ENCODE results near the gene EMC10.

EMC10 gene

DNA sequence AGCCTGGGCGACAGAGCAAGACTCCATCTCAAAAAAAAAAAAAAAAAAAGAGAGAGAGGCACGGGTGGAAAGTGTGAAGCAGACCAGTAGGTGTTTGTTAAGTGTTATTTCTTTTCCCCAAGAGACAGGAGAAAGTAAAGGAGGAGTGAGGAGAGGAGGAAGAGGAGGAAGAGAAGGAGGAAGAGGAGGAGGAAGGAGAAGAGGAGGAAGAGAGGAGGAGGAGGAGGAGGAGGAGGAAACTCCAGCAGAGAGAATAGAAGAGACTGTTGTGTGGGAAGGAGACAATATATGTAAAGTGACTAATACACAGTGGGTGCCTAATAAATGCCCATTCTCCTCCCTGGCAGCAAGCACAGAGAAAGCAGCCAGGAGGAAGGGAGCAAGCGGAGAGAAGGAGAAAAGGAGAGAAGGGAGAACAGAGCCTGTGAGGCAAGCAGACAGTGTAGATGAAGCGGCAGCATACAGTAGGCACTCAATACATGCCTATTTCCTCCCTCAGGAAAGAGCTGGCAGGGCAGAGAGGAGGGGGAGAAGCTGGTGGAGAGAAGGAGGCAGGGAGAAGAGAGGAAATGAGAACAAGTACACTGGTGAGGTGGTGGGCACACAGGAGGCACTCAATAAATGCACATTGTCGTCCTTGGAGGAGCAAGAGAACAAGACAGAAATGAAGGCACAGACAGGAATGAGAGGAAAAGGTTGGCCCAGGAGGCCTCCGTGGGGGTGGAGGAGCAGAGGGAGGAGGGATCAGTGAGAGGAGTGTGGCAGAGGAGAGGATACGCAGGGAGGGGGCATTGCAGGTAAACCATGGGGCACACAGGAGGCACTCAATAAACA lies 18.1 kb downstream of the EMC10 start:
- Histone ChIP-seq H3K9me3 (replicated peaks in 1 of 11) (no peaks in the 10 kb centered on the region), H3K4me2 (no peak overlapping the region; a peak in 1 of 22 replicates), H3K4me3 (no peak overlapping the region), H4K20me1 (no peaks in the 10 kb centered on the region), H3K36me3 (no peaks in the 10 kb centered on the region), H3K27ac (no peak overlapping the region), H3K4me1 (peaks cover 17 to 38% (median 30%) of the 10 kb centered on the region in 10 experiments), H3K9ac (no peak overlapping the region), H3K27me3 (peaks cover 0 to 14% (median 0%) of the 10 kb centered on the region in 11 experiments; a peak in 3 of 22 replicates)
- TF ChIP-seq Cebpa-rat (IDR thresholded peaks at IDR 0.05), result no peak

DNA sequence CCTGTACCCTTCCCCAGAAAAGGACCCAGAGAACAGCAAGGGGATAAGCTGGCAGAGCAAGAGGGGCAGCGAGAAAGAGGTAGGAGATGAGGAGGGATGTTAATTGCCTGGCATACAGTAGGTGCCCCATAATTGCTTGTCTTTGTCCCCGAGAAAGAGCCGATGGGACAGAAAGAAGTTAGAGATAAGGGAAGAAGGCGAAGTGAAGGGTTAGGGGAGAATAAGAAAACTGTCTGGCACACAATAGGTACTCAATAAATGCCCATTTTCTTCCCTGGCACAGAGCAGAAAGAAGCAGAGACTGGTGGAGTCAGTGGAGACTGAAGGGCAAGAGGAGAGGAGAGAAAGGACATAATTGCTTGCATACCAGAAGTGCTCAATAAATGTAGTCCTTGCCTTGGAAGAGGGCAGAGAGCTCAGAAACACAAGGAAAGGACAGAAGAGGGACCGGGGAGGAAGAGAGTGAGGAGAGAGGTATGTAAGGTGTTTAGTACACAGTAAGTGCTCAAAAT lies 18.8 kb downstream of the EMC10 start:
- no peaks in the 10 kb centered on the region for H3K36me3 ChIP-seq
- H3K27me3 ChIP-seq, result peaks cover 0 to 14% (median 0%) of the 10 kb centered on the region in 11 experiments; a peak in 4 of 22 replicates
- no peak overlapping the region for H3K9ac ChIP-seq
- H3K27ac ChIP-seq, result no peak overlapping the region
- no peak for TF ChIP-seq Cebpa-rat (IDR thresholded peaks at IDR 0.05)
- no peaks in the 10 kb centered on the region for H3K9me3 ChIP-seq (replicated peaks in 1 of 11)
- H3K4me1 ChIP-seq, result peaks cover 21 to 38% (median 30%) of the 10 kb centered on the region in 10 experiments
- no peak overlapping the region for H3K4me3 ChIP-seq
- H4K20me1 ChIP-seq, result no peaks in the 10 kb centered on the region
- H3K4me2 ChIP-seq, result no peak overlapping the region

DNA sequence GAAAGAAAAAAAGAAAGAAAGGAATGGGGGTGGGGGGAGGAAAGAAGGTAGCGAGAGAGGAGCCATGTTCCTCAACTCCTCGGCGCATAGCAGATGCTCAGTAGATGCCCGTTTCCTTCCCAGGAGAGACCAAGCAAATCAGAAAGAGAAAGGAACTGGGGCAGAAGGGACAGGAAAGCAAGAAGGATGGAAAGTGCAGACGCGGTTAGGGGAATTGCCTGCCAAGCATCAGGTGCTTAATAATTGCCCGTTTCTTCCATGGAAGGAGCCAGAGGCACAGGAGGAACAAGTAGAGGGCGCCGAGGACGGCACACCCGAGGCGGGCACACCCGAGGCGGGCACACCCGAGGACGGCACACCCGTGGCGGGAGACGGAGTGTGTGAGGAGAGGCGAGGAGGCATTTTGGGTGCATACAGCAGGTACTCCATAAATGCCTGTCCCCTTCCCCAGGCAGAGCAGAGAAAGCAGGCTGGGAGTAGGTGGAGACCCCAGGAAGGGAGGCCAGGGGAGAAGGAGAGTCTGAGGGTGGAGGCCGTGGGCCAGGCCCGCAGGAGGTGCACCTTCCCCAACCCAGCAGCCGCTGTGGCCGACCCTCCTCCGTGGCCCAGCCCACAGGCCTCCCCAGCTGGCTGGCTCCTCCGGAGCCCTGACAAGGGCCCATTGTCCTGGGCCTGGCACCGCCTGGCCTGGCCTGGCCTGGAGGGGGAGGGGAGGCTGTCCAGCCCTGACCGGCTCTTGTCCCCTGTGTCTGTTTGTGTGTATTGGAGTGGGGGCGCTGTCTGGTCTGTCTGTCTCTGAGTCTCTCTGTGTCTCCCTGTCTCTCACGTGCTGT lies 20.1 kb downstream of the EMC10 start:
- H3K4me2 ChIP-seq, result no peak overlapping the region
- peaks cover 21 to 37% (median 32%) of the 10 kb centered on the region in 10 experiments for H3K4me1 ChIP-seq
- H3K27ac ChIP-seq, result no peak overlapping the region
- H3K9me3 ChIP-seq (replicated peaks in 1 of 11), result no peaks in the 10 kb centered on the region
- H4K20me1 ChIP-seq, result no peaks in the 10 kb centered on the region
- H3K36me3 ChIP-seq, result no peaks in the 10 kb centered on the region
- H3K4me3 ChIP-seq, result no peak overlapping the region
- no peak for TF ChIP-seq Cebpa-rat (IDR thresholded peaks at IDR 0.05)
- H3K27me3 ChIP-seq, result peaks cover 0 to 14% (median 0%) of the 10 kb centered on the region in 11 experiments; a peak in 4 of 22 replicates
- H3K9ac ChIP-seq, result no peak overlapping the region

DNA sequence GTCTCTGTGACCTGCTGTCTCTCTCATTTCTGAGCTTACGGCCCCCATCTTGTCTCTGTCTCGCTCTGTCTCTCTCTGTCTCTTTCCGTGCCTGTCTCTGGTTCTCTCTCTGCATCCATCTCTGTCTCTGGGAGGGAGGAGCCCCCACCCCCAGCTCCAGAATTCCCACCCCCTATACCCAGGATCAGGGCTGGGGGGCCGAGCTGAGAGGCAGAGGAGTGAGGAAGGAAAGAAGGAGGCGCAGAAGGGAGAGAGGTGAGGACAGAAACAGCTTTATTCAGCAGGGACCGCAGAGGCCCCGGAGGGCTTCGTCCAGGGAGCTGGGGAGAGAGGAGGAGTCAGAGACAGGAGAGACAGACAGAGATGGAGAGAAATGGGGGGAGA lies 20.7 kb downstream of the EMC10 start:
- Histone ChIP-seq H3K27ac (no peak overlapping the region), H3K4me1 (peaks cover 15 to 36% (median 29%) of the 10 kb centered on the region in 10 experiments), H3K9ac (no peak overlapping the region), H4K20me1 (no peaks in the 10 kb centered on the region), H3K36me3 (no peaks in the 10 kb centered on the region), H3K4me3 (no peak overlapping the region), H3K4me2 (no peak overlapping the region), H3K9me3 (replicated peaks in 1 of 11) (no peaks in the 10 kb centered on the region), H3K27me3 (peaks cover 0 to 11% (median 0%) of the 10 kb centered on the region in 11 experiments; a peak in 4 of 22 replicates)
- TF ChIP-seq Cebpa-rat (IDR thresholded peaks at IDR 0.05), result no peak

GRCh38 chr19:50498219-50499056 lies 22.1 kb downstream of the EMC10 start:
- Histone ChIP-seq H3K4me3 (no peak overlapping the region), H3K36me3 (no peaks in the 10 kb centered on the region), H3K27ac (no peak overlapping the region), H3K9me3 (replicated peaks in 1 of 11) (no peaks in the 10 kb centered on the region), H3K9ac (no peak overlapping the region), H4K20me1 (no peaks in the 10 kb centered on the region), H3K27me3 (peaks cover 0 to 11% (median 0%) of the 10 kb centered on the region in 11 experiments; a peak in 3 of 22 replicates), H3K4me2 (no peak overlapping the region), H3K4me1 (peaks cover 6 to 26% (median 22%) of the 10 kb centered on the region in 10 experiments; a peak in 18 of 20 replicates)
- no peak for TF ChIP-seq Cebpa-rat (IDR thresholded peaks at IDR 0.05)

DNA sequence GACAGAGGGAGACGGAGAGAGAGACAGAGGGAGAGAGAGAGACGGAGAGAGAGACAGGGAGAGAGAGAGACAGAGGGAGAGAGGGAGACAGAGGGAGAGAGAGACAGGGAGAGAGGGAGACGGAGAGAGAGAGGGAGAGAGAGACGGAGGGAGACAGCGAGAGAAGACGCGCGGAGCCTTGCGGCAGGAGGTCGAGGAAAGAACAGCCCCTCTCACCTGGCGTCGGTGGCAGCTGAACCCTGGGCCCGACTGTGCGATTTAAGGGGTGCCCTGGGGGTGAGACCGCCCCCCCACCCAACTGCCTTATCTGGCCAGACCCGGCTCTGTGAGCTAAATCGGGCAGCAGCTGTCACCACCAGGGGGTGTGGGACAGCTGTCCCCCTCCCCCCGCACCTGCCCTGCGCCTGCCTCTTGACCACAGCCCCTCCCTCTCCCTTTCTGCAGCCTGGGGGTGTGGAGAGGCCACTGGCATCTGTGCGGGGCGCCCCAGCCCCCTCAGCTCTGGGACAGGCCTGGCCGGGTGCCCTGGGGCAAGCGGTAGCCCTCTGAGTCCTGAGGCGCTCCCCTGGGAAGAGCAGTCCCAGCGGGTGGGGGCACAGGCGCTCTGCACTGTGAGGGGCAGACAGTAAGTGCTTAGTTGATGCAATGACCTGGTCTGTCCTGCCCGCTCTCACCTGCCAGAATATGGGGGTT lies 23.9 kb downstream of the EMC10 start:
- Histone ChIP-seq H3K27ac (no peak overlapping the region), H3K36me3 (peaks cover 0 to 1% (median 0%) of the 10 kb centered on the region in 11 experiments; a peak in 2 of 22 replicates), H3K4me2 (peak overlapping the region in 10 of 11 experiments; percentile 37 to 94 (median 79); a peak in 19 of 22 replicates), H3K27me3 (peaks cover 0 to 11% (median 0%) of the 10 kb centered on the region in 11 experiments; a peak in 1 of 22 replicates), H3K9me3 (replicated peaks in 1 of 11) (no peaks in the 10 kb centered on the region), H3K4me1 (peaks cover 5 to 26% (median 22%) of the 10 kb centered on the region in 10 experiments; a peak in 18 of 20 replicates), H3K9ac (peak overlapping the region in 3 of 11 experiments; percentile 33 to 56 (median 38); a peak in 4 of 22 replicates), H3K4me3 (peak overlapping the region in 1 of 10 experiments; percentile 32; a peak in 2 of 20 replicates), H4K20me1 (no peaks in the 10 kb centered on the region)
- no peak for TF ChIP-seq Cebpa-rat (IDR thresholded peaks at IDR 0.05)

- H3K4me1 ChIP-seq, result peaks cover 5 to 26% (median 22%) of the 10 kb centered on the region in 10 experiments; a peak in 18 of 20 replicates
- H3K9ac ChIP-seq, result peak overlapping the region in 2 of 11 experiments; percentile 19 to 52; a peak in 3 of 22 replicates
- H3K36me3 ChIP-seq, result peaks cover 0 to 7% (median 0%) of the 10 kb centered on the region in 11 experiments; a peak in 2 of 22 replicates
- TF ChIP-seq Cebpa-rat (IDR thresholded peaks at IDR 0.05), result no peak
- no peaks in the 10 kb centered on the region for H4K20me1 ChIP-seq
- peaks cover 0 to 11% (median 0%) of the 10 kb centered on the region in 11 experiments; a peak in 1 of 22 replicates for H3K27me3 ChIP-seq
- no peak overlapping the region; a peak in 1 of 20 replicates for H3K4me3 ChIP-seq
- peak overlapping the region in 2 of 11 experiments; percentile 25 to 28; a peak in 2 of 22 replicates for H3K27ac ChIP-seq
- no peaks in the 10 kb centered on the region for H3K9me3 ChIP-seq (replicated peaks in 1 of 11)
- H3K4me2 ChIP-seq, result peak overlapping the region in 9 of 11 experiments; percentile 60 to 94 (median 79); a peak in 16 of 22 replicates
Observed at GRCh38 chr19:50500753-50501151, 24.4 kb downstream of the EMC10 start.
